ENCODE data around the gene TSHZ2. TPM values are rescaled to one million over a fixed set of nuclear protein-coding genes. Genes with fewer than 3 reads are reported as not detected.

The TSHZ2 gene
- total RNA-seq, 1 donor from 2014 or later, result 1.2 TPM

DNA sequence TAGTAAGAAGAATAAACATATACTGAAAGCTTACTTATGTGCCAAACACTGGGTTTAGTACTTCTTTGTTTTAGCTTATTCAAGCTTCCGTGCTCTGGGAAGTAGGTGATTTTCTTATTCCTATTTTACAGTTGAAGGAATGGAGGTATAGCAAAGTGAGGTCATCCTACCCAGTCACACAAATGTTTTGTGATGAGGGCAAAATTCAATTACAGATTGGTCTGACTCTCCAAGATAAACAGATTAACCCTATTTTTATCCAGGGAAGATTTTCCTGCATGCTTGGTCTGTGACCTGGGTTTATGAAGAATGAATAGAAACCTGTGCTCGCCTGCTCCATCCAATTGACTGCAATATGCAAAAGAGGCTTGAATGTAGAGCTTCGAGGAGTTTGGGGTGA is 311.4 kb downstream of the TSHZ2 start:
- Histone ChIP-seq H3K4me3 (ENCODE audit: insufficient read depth, low read depth, low read length) (no peak overlapping the region), H3K79me2 (ENCODE audit: insufficient read depth, low read length) (no peaks in the 10 kb centered on the region), H3K9ac (ENCODE audit: low read length) (no peak overlapping the region), H3K27ac (ENCODE audit: low read depth, low read length) (no peak overlapping the region), H3K4me1 (ENCODE audit: insufficient read depth, low read length) (no peaks in the 10 kb centered on the region), H3K4me2 (ENCODE audit: low read length) (no peak overlapping the region), H3K9me3 (ENCODE audit: insufficient read depth, low read depth, low read length) (no peaks in the 10 kb centered on the region), H3K36me3 (ENCODE audit: insufficient read depth, low read length) (no peaks in the 10 kb centered on the region), H3K27me3 (ENCODE audit: insufficient read depth, low read length) (no peaks in the 10 kb centered on the region), H2AFZ (ENCODE audit: low read depth, low read length) (no peak overlapping the region), H4K20me1 (ENCODE audit: insufficient read depth, low read length) (no peaks in the 10 kb centered on the region)
- Mint-ChIP-seq H3K4me1 (ENCODE audit: low read depth, unreplicated experiment) (no peaks in the 10 kb centered on the region), H3K27me3 (ENCODE audit: low read depth, unreplicated experiment) (peaks cover 5% of the 10 kb centered on the region), H3K4me3 (ENCODE audit: unreplicated experiment) (no peak overlapping the region), H3K27ac (ENCODE audit: unreplicated experiment) (no peak overlapping the region), H3K36me3 (ENCODE audit: low read depth, unreplicated experiment) (no peaks in the 10 kb centered on the region), H3K9me3 (ENCODE audit: unreplicated experiment) (no peaks in the 10 kb centered on the region)
- TF ChIP-seq EZH2 (IDR thresholded peaks at IDR 0.05; ENCODE audit: insufficient read depth, low read length), result no peak
- TF ChIP-seq, protein P1, sequence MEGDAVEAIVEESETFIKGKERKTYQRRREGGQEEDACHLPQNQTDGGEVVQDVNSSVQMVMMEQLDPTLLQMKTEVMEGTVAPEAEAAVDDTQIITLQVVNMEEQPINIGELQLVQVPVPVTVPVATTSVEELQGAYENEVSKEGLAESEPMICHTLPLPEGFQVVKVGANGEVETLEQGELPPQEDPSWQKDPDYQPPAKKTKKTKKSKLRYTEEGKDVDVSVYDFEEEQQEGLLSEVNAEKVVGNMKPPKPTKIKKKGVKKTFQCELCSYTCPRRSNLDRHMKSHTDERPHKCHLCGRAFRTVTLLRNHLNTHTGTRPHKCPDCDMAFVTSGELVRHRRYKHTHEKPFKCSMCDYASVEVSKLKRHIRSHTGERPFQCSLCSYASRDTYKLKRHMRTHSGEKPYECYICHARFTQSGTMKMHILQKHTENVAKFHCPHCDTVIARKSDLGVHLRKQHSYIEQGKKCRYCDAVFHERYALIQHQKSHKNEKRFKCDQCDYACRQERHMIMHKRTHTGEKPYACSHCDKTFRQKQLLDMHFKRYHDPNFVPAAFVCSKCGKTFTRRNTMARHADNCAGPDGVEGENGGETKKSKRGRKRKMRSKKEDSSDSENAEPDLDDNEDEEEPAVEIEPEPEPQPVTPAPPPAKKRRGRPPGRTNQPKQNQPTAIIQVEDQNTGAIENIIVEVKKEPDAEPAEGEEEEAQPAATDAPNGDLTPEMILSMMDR (IDR thresholded peaks at IDR 0.05; ENCODE audit: insufficient read depth, low read depth, low read length), result no peak
- DNase-seq (ENCODE audit: low read depth) (no peak), FAIRE-seq (no peak)

DNA sequence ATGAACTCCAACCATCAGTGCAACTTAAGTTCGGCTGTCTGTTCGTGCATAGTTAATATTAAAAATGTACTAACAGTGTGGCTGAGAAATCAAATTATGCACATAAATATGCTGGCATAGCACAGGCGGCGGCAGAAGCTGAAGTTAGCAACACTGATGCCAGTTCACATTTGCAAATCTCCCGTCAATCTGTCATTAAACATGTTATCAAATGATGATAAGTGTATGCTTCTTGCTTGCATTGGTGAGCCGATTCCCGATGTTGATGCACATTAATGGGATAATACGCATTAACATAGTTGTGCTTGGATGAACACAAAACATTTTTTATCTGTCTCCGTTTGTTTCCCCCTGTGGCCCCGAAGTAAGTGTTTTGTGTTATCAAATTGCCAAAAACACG is 312.1 kb downstream of the TSHZ2 start:
- Histone ChIP-seq H3K36me3 (ENCODE audit: insufficient read depth, low read length) (no peaks in the 10 kb centered on the region), H3K4me3 (ENCODE audit: insufficient read depth, low read depth, low read length) (no peak overlapping the region), H3K9ac (ENCODE audit: low read length) (no peak overlapping the region), H3K9me3 (ENCODE audit: insufficient read depth, low read depth, low read length) (no peaks in the 10 kb centered on the region), H3K4me1 (ENCODE audit: insufficient read depth, low read length) (no peaks in the 10 kb centered on the region), H2AFZ (ENCODE audit: low read depth, low read length) (no peak overlapping the region), H3K79me2 (ENCODE audit: insufficient read depth, low read length) (no peaks in the 10 kb centered on the region), H3K27me3 (ENCODE audit: insufficient read depth, low read length) (no peaks in the 10 kb centered on the region), H3K4me2 (ENCODE audit: low read length) (no peak overlapping the region), H3K27ac (ENCODE audit: low read depth, low read length) (no peak overlapping the region), H4K20me1 (ENCODE audit: insufficient read depth, low read length) (no peaks in the 10 kb centered on the region)
- no peaks in the 10 kb centered on the region for H3K4me1 Mint-ChIP-seq (ENCODE audit: low read depth, unreplicated experiment)
- peaks cover 5% of the 10 kb centered on the region for H3K27me3 Mint-ChIP-seq (ENCODE audit: low read depth, unreplicated experiment)
- no peak overlapping the region for H3K27ac Mint-ChIP-seq (ENCODE audit: unreplicated experiment)
- H3K9me3 Mint-ChIP-seq (ENCODE audit: unreplicated experiment), result no peaks in the 10 kb centered on the region
- H3K4me3 Mint-ChIP-seq (ENCODE audit: unreplicated experiment), result no peak overlapping the region
- DNase-seq (ENCODE audit: low read depth) (no peak), FAIRE-seq (no peak)
- TF ChIP-seq, protein P1 (IDR thresholded peaks at IDR 0.05; ENCODE audit: insufficient read depth, low read depth, low read length), result no peak
- TF ChIP-seq EZH2 (IDR thresholded peaks at IDR 0.05; ENCODE audit: insufficient read depth, low read length), result no peak
- H3K36me3 Mint-ChIP-seq (ENCODE audit: low read depth, unreplicated experiment), result no peaks in the 10 kb centered on the region

DNA sequence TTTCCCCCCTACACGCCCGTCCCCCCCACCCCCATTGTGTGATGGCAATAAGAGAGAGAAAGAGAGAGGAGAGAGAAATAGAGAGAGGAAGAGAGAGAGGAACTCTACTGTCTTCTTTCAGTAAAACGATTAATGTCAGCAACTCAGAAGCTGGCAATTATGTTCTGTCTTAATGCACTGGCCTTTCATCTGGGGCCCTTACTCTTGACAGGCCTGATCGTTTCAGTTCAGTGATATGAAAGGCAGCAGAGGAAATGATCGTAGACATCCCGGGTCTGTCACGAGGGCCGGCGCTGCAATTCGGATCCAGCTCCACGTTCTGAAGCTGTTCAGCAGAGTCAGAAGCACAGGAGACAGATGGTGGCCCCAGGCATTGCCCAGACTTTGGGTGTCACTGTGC is 312.5 kb downstream of the TSHZ2 start:
- Histone ChIP-seq H3K27me3 (ENCODE audit: insufficient read depth, low read length) (no peaks in the 10 kb centered on the region), H4K20me1 (ENCODE audit: insufficient read depth, low read length) (no peaks in the 10 kb centered on the region), H3K9me3 (ENCODE audit: insufficient read depth, low read depth, low read length) (no peaks in the 10 kb centered on the region), H3K79me2 (ENCODE audit: insufficient read depth, low read length) (no peaks in the 10 kb centered on the region), H3K4me3 (ENCODE audit: insufficient read depth, low read depth, low read length) (no peak overlapping the region), H3K4me2 (ENCODE audit: low read length) (no peak overlapping the region), H2AFZ (ENCODE audit: low read depth, low read length) (no peak overlapping the region), H3K9ac (ENCODE audit: low read length) (no peak overlapping the region), H3K4me1 (ENCODE audit: insufficient read depth, low read length) (no peaks in the 10 kb centered on the region), H3K27ac (ENCODE audit: low read depth, low read length) (no peak overlapping the region), H3K36me3 (ENCODE audit: insufficient read depth, low read length) (no peaks in the 10 kb centered on the region)
- no peak for DNase-seq (ENCODE audit: low read depth)
- no peak overlapping the region for H3K27ac Mint-ChIP-seq (ENCODE audit: unreplicated experiment)
- no peak for FAIRE-seq
- H3K4me1 Mint-ChIP-seq (ENCODE audit: low read depth, unreplicated experiment), result no peaks in the 10 kb centered on the region
- peaks cover 5% of the 10 kb centered on the region for H3K27me3 Mint-ChIP-seq (ENCODE audit: low read depth, unreplicated experiment)
- H3K36me3 Mint-ChIP-seq (ENCODE audit: low read depth, unreplicated experiment), result no peaks in the 10 kb centered on the region
- H3K4me3 Mint-ChIP-seq (ENCODE audit: unreplicated experiment), result no peak overlapping the region
- no peaks in the 10 kb centered on the region for H3K9me3 Mint-ChIP-seq (ENCODE audit: unreplicated experiment)
- no peak for TF ChIP-seq EZH2 (IDR thresholded peaks at IDR 0.05; ENCODE audit: insufficient read depth, low read length)
- TF ChIP-seq, protein P1 (IDR thresholded peaks at IDR 0.05; ENCODE audit: insufficient read depth, low read depth, low read length), result no peak

Measured in astrocyte (in vitro differentiated cells and primary cell).